ENCODE results near the gene DSE. TPM values are rescaled to one million over a fixed set of nuclear protein-coding genes. Genes with fewer than 3 reads are reported as not detected.

The DSE gene
- total RNA-seq, 4 donors from 2014 or later: 22.2 to 32.8 (median 30.5) TPM

GRCh38 chr6:116431964-116432595 lies 61.3 kb downstream of the DSE start:
- H3K4me1 ChIP-seq: no peaks in the 10 kb centered on the region
- no peak for DNase-seq
- no peak overlapping the region for H3K4me3 ChIP-seq (replicated peaks in 1 of 3)
- H3K27ac ChIP-seq: no peak overlapping the region
- no peaks in the 10 kb centered on the region for H3K27me3 ChIP-seq
- no peaks in the 10 kb centered on the region for H3K9me3 ChIP-seq
- H3K36me3 ChIP-seq: no peaks in the 10 kb centered on the region
- no peak for TF ChIP-seq POLR2A (IDR thresholded peaks at IDR 0.05)
- TF ChIP-seq, protein P1, sequence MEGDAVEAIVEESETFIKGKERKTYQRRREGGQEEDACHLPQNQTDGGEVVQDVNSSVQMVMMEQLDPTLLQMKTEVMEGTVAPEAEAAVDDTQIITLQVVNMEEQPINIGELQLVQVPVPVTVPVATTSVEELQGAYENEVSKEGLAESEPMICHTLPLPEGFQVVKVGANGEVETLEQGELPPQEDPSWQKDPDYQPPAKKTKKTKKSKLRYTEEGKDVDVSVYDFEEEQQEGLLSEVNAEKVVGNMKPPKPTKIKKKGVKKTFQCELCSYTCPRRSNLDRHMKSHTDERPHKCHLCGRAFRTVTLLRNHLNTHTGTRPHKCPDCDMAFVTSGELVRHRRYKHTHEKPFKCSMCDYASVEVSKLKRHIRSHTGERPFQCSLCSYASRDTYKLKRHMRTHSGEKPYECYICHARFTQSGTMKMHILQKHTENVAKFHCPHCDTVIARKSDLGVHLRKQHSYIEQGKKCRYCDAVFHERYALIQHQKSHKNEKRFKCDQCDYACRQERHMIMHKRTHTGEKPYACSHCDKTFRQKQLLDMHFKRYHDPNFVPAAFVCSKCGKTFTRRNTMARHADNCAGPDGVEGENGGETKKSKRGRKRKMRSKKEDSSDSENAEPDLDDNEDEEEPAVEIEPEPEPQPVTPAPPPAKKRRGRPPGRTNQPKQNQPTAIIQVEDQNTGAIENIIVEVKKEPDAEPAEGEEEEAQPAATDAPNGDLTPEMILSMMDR (IDR thresholded peaks at IDR 0.05): no peak
- intact Hi-C loops (cut with DNase I): no loop called here

GRCh38 chr6:116433206-116433712 lies 62.5 kb downstream of the DSE start:
- H3K4me1 ChIP-seq: no peaks in the 10 kb centered on the region
- H3K9me3 ChIP-seq: no peaks in the 10 kb centered on the region
- intact Hi-C loops (cut with DNase I): no loop called here
- TF ChIP-seq, protein P1 (IDR thresholded peaks at IDR 0.05): no peak
- TF ChIP-seq POLR2A (IDR thresholded peaks at IDR 0.05): no peak
- no peaks in the 10 kb centered on the region for H3K36me3 ChIP-seq
- DNase-seq: no peak
- no peak overlapping the region for H3K27ac ChIP-seq
- H3K27me3 ChIP-seq: no peaks in the 10 kb centered on the region
- H3K4me3 ChIP-seq (replicated peaks in 1 of 3): no peak overlapping the region
- 88 to 91% methylated on average over 4 of the region's 4 CpGs for WGBS, 2 donors

DNA sequence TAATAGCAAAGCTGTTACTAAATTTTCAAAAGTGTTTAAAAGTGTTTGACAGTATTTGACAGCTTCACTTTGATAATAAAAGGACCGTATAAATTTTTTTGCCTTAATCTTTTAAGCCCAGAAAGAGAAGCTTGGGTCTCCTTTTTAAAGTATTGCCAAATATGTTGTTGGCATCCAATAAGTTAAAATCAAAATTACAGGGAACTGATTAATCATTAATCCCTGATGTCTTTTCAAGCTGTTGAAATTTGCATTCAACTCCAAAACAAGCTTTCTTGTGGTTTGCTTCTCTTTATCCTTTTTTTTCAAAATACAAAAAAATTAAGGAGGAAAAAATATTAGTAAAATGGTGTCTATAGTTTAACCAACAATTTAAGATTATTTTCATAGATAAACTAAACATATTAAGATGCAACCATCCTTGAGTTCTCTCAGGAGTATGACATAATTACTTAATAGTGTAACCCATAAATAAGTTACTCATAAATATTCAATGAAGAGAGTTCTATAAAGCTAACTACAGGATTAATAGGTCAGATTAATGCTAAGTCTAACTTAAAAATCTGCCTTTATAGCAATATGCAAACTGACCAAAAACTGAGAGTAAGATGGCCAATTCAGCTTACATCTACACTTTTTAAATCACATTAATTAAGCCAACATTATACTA lies 63.4 kb downstream of the DSE start:
- H3K4me1 ChIP-seq: peaks cover 0 to 5% of the 10 kb centered on the region in 2 donors
- no peak for TF ChIP-seq POLR2A (IDR thresholded peaks at IDR 0.05)
- TF ChIP-seq, protein P1 (IDR thresholded peaks at IDR 0.05): no peak
- H3K4me3 ChIP-seq (replicated peaks in 1 of 3): no peak overlapping the region
- H3K36me3 ChIP-seq: no peaks in the 10 kb centered on the region
- H3K27ac ChIP-seq: no peak overlapping the region
- no peaks in the 10 kb centered on the region for H3K27me3 ChIP-seq
- WGBS, 2 donors: 93 to 97% methylated on average over 1 of the region's 1 CpG
- H3K9me3 ChIP-seq: no peaks in the 10 kb centered on the region
- intact Hi-C loops (cut with DNase I): no loop called here
- no peak for DNase-seq

GRCh38 chr6:116436586-116436985 lies 65.8 kb downstream of the DSE start:
- WGBS, 2 donors: 95 to 97% methylated on average over 7 of the region's 7 CpGs
- H3K9me3 ChIP-seq: no peaks in the 10 kb centered on the region
- peaks cover 0 to 8% of the 10 kb centered on the region in 2 donors for H3K4me1 ChIP-seq
- H3K27ac ChIP-seq: no peak overlapping the region
- no peaks in the 10 kb centered on the region for H3K27me3 ChIP-seq
- intact Hi-C loops (cut with DNase I): no loop called here
- no peaks in the 10 kb centered on the region for H3K36me3 ChIP-seq
- DNase-seq: no peak
- H3K4me3 ChIP-seq (replicated peaks in 1 of 3): no peak overlapping the region
- TF ChIP-seq, protein P1 (IDR thresholded peaks at IDR 0.05): no peak
- TF ChIP-seq POLR2A (IDR thresholded peaks at IDR 0.05): no peak

DNA sequence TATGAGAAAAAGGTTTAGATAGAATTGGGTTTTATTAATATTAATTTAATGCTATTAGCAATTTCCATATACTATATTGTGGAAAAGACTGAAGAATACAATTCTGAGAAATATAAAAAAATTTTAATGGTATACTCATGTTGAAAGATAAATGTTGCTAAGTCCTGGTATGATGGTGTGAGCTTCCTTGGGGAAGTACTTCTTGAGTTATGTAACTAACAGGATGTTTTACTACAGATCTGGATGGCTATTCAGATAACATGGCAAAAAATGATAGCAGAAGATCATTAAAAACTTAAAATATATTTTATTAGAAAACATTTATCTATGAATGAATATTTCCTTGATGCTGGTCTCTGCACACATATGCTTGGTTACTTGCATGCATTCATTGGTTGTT lies 66.9 kb downstream of the DSE start:
- no peak overlapping the region for H3K27ac ChIP-seq
- H3K4me1 ChIP-seq: peaks cover 0 to 8% of the 10 kb centered on the region in 2 donors
- H3K4me3 ChIP-seq (replicated peaks in 1 of 3): no peak overlapping the region
- no peaks in the 10 kb centered on the region for H3K27me3 ChIP-seq
- TF ChIP-seq POLR2A (IDR thresholded peaks at IDR 0.05): no peak
- TF ChIP-seq, protein P1 (IDR thresholded peaks at IDR 0.05): no peak
- no peaks in the 10 kb centered on the region for H3K9me3 ChIP-seq
- no peaks in the 10 kb centered on the region for H3K36me3 ChIP-seq
- intact Hi-C loops (cut with DNase I): no loop called here
- DNase-seq: no peak
